ENCODE measurements around the gene HOXB8. TPM values are rescaled to one million over a fixed set of nuclear protein-coding genes. Genes with fewer than 3 reads are reported as not detected.

HOXB8 gene
- total and polyA plus RNA-seq, 2 of the 13 experiments (the other 11 are each of a cell fraction or from before 2014, with no cell fraction given): not detected

GRCh38 chr17:48641541-48642058, 26.5 kb upstream of the HOXB8 start:
- no peak overlapping the region for H2AFZ ChIP-seq (ENCODE audit: low read length)
- no peaks in the 10 kb centered on the region for H4K20me1 ChIP-seq (ENCODE audit: insufficient read depth, low read length)
- H3K79me2 ChIP-seq (ENCODE audit: insufficient read depth, low read length): no peaks in the 10 kb centered on the region
- POLR2A ChIA-PET: no interaction called here
- H3K36me3 ChIP-seq (replicated peaks in 1 of 2; ENCODE audit: control insufficient read depth in 1 of 2, insufficient read depth in 2 of 2, low read length in 2 of 2): no peaks in the 10 kb centered on the region
- BruUV-seq (replicated peaks): no TSS peak
- no peaks in the 10 kb centered on the region for H3K4me1 ChIP-seq (ENCODE audit: insufficient read depth, low read length)
- no peak for FAIRE-seq
- no peak overlapping the region for H3K9ac ChIP-seq (ENCODE audit: insufficient read depth, low read depth, low read length)
- 43% methylated on average over 28 of the region's 29 CpGs for WGBS (ENCODE audit: low lambda C conversion rate)
- ATAC-seq: no peak
- DNase-seq (ENCODE audit: low spot score): no peak
- in situ Hi-C loops (cut with HindIII; ENCODE audit: extremely low pct_ligation_motif_present, low pct_unique_long_range_greater_than_20kb): no loop called here
- H3K9me3 ChIP-seq (ENCODE audit: low read length): no peaks in the 10 kb centered on the region
- H3K4me3 ChIP-seq (replicated peaks in 1 of 3; ENCODE audit: insufficient read depth in 1 of 3, low read depth in 2 of 3, low read length in 3 of 3): no peak overlapping the region
- no peak overlapping the region for H3K4me2 ChIP-seq (ENCODE audit: low read depth, low read length)
- CTCF ChIA-PET (ENCODE audit: low intra/inter-chr PET ratio, low total read pairs): no interaction called here
- no peak overlapping the region for H3K27ac ChIP-seq (ENCODE audit: extremely low read length, insufficient read depth, low read length)
- intact Hi-C loops (cut with micrococcal nuclease; ENCODE audit: unreplicated experiment): no loop called here
- H3K27me3 ChIP-seq (ENCODE audit: control insufficient read depth in 1 of 2, insufficient read depth in 2 of 2, low read length in 2 of 2): peaks cover 28 to 99% of the 10 kb centered on the region in 2 experiments
- TF ChIP-seq ZSCAN12 (CRISPR knock-in tag; IDR thresholded peaks at IDR 0.05) (no peak), NR2F2 (IDR thresholded peaks at IDR 0.05; ENCODE audit: borderline replicate concordance, low read depth) (no peak), KDM5B (CRISPR knock-in tag; IDR thresholded peaks at IDR 0.05; ENCODE audit: borderline replicate concordance) (no peak), ZSCAN31 (CRISPR knock-in tag; IDR thresholded peaks at IDR 0.05; ENCODE audit: low read depth) (no peak), SOX13 (IDR thresholded peaks at IDR 0.05) (no peak), SOX13 (CRISPR knock-in tag; conservative IDR thresholded peaks at IDR 0.05 in 1 of 2, IDR thresholded peaks at IDR 0.05 in 1 of 2) (no peak), TOE1 (CRISPR knock-in tag; IDR thresholded peaks at IDR 0.05) (no peak)

GRCh38 chr17:48640858-48641180, 25.7 kb upstream of the HOXB8 start:
- no peak for FAIRE-seq
- no peak for TF ChIP-seq AHDC1 (CRISPR knock-in tag; IDR thresholded peaks at IDR 0.05; ENCODE audit: borderline replicate concordance)
- TF ChIP-seq ZNF780A (CRISPR knock-in tag; IDR thresholded peaks at IDR 0.05): no peak
- TF ChIP-seq ZNF724P (CRISPR knock-in tag; IDR thresholded peaks at IDR 0.05; ENCODE audit: borderline replicate concordance): no peak

More at GRCh38 chr17:48640858-48641180, 25.7 kb upstream of the HOXB8 start:
- no peaks in the 10 kb centered on the region for H4K20me1 ChIP-seq (ENCODE audit: insufficient read depth, low read length)
- H3K9me3 ChIP-seq (ENCODE audit: low read length): no peaks in the 10 kb centered on the region
- 0 out of 2 replicates have a peak, but pooled peaks cover 4% of the 10 kb centered on the region for H3K4me1 ChIP-seq (ENCODE audit: insufficient read depth, low read length)
- CTCF ChIA-PET (ENCODE audit: low intra/inter-chr PET ratio, low total read pairs): no interaction called here
- no peak overlapping the region for H3K4me3 ChIP-seq (replicated peaks in 1 of 3; ENCODE audit: insufficient read depth in 1 of 3, low read depth in 2 of 3, low read length in 3 of 3)
- BruUV-seq (replicated peaks): no TSS peak
- DNase-seq (ENCODE audit: low spot score): no peak
- H3K79me2 ChIP-seq (ENCODE audit: insufficient read depth, low read length): no peaks in the 10 kb centered on the region
- H3K9ac ChIP-seq (ENCODE audit: insufficient read depth, low read depth, low read length): no peak overlapping the region
- in situ Hi-C loops (cut with HindIII; ENCODE audit: extremely low pct_ligation_motif_present, low pct_unique_long_range_greater_than_20kb) (no loop called here), intact Hi-C loops (cut with micrococcal nuclease; ENCODE audit: unreplicated experiment) (no loop called here)
- no peak overlapping the region for H3K4me2 ChIP-seq (ENCODE audit: low read depth, low read length)
- no peak overlapping the region for H2AFZ ChIP-seq (ENCODE audit: low read length)
- WGBS (ENCODE audit: low lambda C conversion rate): 6% methylated on average over 1 of the region's 1 CpG
- no peak for ATAC-seq
- H3K27ac ChIP-seq (ENCODE audit: extremely low read length, insufficient read depth, low read length): no peak overlapping the region
- no peaks in the 10 kb centered on the region for H3K36me3 ChIP-seq (replicated peaks in 1 of 2; ENCODE audit: control insufficient read depth in 1 of 2, insufficient read depth in 2 of 2, low read length in 2 of 2)
- POLR2A ChIA-PET: no interaction called here
- peaks cover 22 to 97% of the 10 kb centered on the region in 2 experiments for H3K27me3 ChIP-seq (ENCODE audit: control insufficient read depth in 1 of 2, insufficient read depth in 2 of 2, low read length in 2 of 2)

All from HepG2 (cell line).